ENCODE results near the gene PQBP1. TPM values are rescaled to one million over a fixed set of nuclear protein-coding genes. Genes with fewer than 3 reads are reported as not detected.

The PQBP1 gene
- total RNA-seq, 1 donor from 2014 or later, result 55.0 TPM

- intact Hi-C loops (cut with DNase I), result no loop called here
- DNase-seq (peak; percentile 91), ATAC-seq (peak; percentile 95 to 97)
- Histone ChIP-seq H3K27ac (peak overlapping the region; percentile 68), H3K36me3 (peaks cover 7% of the 10 kb centered on the region), H3K4me1 (peaks cover 16% of the 10 kb centered on the region), H3K9me3 (no peaks in the 10 kb centered on the region), H3K4me3 (peak overlapping the region; percentile 62), H3K27me3 (ENCODE audit: low read depth) (no peaks in the 10 kb centered on the region)
- TF ChIP-seq, protein P1, sequence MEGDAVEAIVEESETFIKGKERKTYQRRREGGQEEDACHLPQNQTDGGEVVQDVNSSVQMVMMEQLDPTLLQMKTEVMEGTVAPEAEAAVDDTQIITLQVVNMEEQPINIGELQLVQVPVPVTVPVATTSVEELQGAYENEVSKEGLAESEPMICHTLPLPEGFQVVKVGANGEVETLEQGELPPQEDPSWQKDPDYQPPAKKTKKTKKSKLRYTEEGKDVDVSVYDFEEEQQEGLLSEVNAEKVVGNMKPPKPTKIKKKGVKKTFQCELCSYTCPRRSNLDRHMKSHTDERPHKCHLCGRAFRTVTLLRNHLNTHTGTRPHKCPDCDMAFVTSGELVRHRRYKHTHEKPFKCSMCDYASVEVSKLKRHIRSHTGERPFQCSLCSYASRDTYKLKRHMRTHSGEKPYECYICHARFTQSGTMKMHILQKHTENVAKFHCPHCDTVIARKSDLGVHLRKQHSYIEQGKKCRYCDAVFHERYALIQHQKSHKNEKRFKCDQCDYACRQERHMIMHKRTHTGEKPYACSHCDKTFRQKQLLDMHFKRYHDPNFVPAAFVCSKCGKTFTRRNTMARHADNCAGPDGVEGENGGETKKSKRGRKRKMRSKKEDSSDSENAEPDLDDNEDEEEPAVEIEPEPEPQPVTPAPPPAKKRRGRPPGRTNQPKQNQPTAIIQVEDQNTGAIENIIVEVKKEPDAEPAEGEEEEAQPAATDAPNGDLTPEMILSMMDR (IDR thresholded peaks at IDR 0.05), result peak; percentile 51
Measured at GRCh38 chrX:48891402-48892288, 6.1 kb upstream of the PQBP1 start.

DNA sequence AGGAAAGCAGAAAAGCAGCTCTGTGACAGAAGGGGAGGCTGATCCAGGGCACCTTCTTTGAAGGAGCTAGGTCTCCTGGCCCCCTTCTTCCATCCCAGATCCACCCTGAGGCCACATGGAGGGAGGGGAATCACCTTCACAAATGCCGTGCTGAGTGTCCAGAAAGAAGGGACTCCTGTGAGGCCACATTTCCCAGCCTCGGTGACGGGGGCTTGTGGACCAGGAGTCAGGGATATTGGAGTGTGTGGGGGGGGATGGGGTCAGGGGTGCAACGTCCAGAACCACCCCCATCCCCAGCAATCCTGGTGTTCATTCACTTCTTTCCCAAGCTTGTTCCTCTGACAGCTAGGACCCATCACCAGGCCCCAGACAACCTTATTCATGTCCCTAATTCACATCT lies 4.8 kb upstream of the PQBP1 start:
- intact Hi-C loops (cut with DNase I), result no loop called here
- Histone ChIP-seq H3K4me1 (peaks cover 16% of the 10 kb centered on the region), H3K27me3 (ENCODE audit: low read depth) (no peaks in the 10 kb centered on the region), H3K36me3 (peaks cover 7% of the 10 kb centered on the region), H3K9me3 (no peaks in the 10 kb centered on the region), H3K4me3 (no peak overlapping the region), H3K27ac (no peak overlapping the region)
- ATAC-seq (no peak), DNase-seq (no peak)
- TF ChIP-seq, protein P1 (IDR thresholded peaks at IDR 0.05), result no peak

GRCh38 chrX:48893556-48894348 lies 4.0 kb upstream of the PQBP1 start:
- no peak for DNase-seq
- ATAC-seq, result no peak

DNA sequence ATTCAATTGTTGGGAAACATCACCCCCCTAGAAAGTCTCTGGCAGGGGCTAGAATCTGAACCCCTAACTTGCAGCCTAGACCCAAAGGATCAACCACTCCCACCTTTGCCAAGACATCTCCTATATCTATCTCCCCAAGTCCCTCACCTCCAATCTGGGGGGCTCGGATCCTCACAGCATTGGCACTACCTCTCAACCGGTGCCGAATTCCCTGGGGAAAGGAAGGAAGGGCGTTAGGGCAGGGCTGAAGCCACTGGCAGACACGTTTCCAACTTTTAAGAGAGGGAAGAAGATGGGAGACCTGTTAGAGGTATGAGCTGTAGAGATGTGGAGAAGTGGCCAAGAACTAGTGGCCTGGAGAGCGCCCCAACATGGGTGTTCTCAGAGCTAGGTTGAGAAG lies 2.8 kb upstream of the PQBP1 start:
- no peaks in the 10 kb centered on the region for H3K27me3 ChIP-seq (ENCODE audit: low read depth)
- H3K36me3 ChIP-seq, result peaks cover 14% of the 10 kb centered on the region
- DNase-seq (no peak), ATAC-seq (no peak)
- H3K4me1 ChIP-seq, result peaks cover 16% of the 10 kb centered on the region
- H3K4me3 ChIP-seq, result no peak overlapping the region
- intact Hi-C loops (cut with DNase I), result no loop called here
- H3K9me3 ChIP-seq, result no peaks in the 10 kb centered on the region
- no peak overlapping the region for H3K27ac ChIP-seq
- TF ChIP-seq, protein P1 (IDR thresholded peaks at IDR 0.05), result no peak

More at GRCh38 chrX:48893556-48894348, 4.0 kb upstream of the PQBP1 start:
- H3K27me3 ChIP-seq (ENCODE audit: low read depth), result no peaks in the 10 kb centered on the region
- intact Hi-C loops (cut with DNase I), result no loop called here
- H3K27ac ChIP-seq, result no peak overlapping the region
- TF ChIP-seq, protein P1 (IDR thresholded peaks at IDR 0.05), result no peak
- no peak overlapping the region for H3K4me3 ChIP-seq
- peaks cover 16% of the 10 kb centered on the region for H3K4me1 ChIP-seq
- H3K36me3 ChIP-seq, result peaks cover 7% of the 10 kb centered on the region
- no peaks in the 10 kb centered on the region for H3K9me3 ChIP-seq

DNA sequence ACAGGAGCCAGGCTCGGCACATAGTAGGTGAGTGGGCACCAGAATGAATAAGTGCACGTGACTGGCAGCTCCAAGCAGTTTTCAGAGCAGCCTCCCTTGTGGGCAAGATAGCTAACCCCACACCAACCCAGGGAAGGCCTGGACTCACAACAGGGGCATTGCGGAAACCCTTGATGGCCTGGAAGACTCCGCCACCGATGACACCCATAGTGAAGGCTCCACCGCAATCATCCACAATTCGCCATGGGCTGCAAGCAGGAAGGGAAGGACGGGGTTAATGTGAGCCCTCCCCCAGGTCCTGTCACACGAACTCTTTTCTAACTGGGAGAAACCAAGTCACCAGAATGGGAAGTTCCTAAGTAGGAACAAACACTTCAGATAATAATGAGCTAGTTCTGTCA lies 1.1 kb upstream of the PQBP1 start:
- TF ChIP-seq, protein P1 (IDR thresholded peaks at IDR 0.05), result no peak
- ATAC-seq (no peak), DNase-seq (no peak)
- Histone ChIP-seq H3K27ac (peak overlapping the region; percentile 92), H3K27me3 (ENCODE audit: low read depth) (no peaks in the 10 kb centered on the region), H3K4me3 (peak overlapping the region; percentile 69), H3K9me3 (no peaks in the 10 kb centered on the region), H3K4me1 (peaks cover 13% of the 10 kb centered on the region), H3K36me3 (peaks cover 24% of the 10 kb centered on the region)
- intact Hi-C loops (cut with DNase I), result no loop called here
